CD4-positive, alpha-beta T cell treated with Interferon alpha-2 for 1 hour (primary cell): Measurements from ENCODE around the gene GOLGA8A.
"Not testable (repeated sequence)": the region's sequence is repeated elsewhere in the genome, so short reads cannot be mapped to it uniquely, and the experiment has no call there.

ENCODE experiments used
- DNase-seq, 2 donors: peaks; one replicate each; pipeline ENCODE4 v3.0.0-alpha.2; 2020 to 2022

The GOLGA8A gene, protein sequence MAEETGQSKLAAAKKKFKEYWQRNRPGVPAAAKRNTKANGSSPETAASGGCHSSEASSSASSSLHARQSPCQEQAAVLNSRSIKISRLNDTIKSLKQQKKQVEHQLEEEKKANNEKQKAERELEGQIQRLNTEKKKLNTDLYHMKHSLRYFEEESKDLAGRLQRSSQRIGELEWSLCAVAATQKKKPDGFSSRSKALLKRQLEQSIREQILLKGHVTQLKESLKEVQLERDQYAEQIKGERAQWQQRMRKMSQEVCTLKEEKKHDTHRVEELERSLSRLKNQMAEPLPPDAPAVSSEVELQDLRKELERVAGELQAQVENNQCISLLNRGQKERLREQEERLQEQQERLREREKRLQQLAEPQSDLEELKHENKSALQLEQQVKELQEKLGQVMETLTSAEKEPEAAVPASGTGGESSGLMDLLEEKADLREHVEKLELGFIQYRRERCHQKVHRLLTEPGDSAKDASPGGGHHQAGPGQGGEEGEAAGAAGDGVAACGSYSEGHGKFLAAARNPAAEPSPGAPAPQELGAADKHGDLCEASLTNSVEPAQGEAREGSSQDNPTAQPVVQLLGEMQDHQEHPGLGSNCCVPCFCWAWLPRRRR

DNA sequence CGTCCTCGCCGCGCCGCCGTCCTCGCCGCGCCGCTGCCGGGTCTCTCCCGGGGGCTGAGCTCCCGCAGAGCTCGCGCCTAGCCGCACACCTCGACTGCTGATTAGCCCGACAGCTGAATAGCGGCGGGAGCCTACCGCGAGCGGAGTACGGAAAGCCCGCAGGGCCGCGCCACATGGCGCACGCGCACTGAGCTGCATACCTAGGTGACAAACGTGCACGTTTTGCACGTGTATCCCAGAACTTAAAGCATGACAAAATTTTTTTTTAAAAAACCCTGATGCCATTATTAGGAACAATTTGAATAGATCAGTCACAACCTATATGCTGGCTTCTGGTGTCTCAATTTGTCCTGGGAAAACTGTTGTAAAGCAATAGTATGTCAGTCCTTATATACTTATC lies at the start of gene GOLGA8A:
GOLGA8A (minus strand) TSS at position 122 of the 400 bp plus-strand sequence. CDS start 48,117 bp downstream, outside the sequence.
- DNase-seq, result peak; percentile 84 to 90

DNA sequence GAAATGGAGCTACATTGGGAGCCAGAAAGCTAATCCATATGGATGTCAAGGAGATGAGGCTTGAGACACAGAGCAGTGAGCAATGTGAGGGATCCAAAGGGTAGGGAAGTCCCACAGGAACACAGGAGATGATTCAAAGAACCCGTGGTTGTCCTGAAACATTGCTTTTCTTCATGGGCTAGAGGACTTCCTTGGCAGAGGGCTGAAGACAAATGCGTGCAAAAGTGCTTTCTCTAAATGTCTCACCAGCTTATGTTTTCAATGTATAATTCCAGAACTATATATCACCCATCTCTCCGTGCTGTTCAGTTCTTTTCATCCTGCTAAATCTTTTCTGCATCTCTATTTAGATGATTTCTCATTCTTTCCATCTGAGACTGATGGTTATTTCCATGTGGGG lies 46.0 kb upstream of the GOLGA8A start:
- no peak for DNase-seq

DNA sequence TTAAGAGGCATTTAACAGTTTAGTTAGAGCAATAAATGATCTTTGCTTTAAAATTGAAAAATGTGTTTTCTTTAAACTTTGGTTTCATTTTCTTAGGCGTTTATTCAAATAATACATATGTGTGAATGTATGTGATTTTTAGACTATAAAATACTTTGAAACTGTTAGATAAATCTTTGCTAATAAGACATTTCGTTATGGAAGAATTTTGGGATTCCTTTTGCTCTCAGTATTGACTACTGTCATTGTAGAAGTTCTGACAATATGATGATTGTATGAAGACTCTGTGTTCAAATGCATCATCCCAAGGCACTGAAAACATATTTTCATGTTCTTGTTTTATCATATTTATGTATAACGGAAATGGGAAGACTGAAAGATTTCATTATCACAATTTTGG lies 43.8 kb upstream of the GOLGA8A start:
- no peak for DNase-seq

DNA sequence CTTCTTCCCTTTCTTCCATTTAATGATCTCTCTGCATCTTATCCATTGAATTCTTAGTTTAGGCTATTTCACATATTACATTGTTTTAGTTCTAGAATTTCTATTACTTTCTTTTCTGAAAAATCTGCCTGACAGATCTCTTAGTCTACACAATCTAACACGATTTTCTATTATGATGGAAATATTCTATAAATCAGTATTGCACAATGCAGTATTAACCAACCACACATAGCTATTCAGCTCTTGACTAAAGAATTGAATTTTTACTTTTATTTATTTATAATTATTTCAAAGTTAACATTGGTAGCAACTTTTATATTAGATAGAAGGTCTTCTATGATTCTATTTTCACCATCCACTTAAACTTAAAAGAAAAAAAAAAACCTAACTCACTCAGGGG lies 36.2 kb upstream of the GOLGA8A start:
- DNase-seq, result no peak

DNA sequence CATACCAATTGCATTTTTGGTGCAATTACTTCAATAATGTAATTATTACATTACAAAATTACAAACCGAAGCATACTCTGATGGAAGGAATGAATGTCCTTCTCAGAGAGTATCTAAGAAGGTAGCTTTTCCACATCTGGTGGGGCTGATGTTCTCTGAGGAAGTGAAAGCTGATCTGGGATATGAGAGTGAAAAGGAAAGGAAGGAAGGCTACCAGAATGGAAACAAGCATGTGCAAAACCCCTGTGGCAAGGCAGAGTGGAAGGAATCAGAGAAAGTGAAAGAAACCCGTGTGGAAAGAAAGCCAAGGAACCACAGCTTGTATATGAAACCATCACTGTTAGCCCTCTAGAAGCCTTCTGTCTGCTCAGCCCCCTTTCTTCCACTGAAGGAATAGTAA lies 35.3 kb upstream of the GOLGA8A start:
- DNase-seq, result no peak

DNA sequence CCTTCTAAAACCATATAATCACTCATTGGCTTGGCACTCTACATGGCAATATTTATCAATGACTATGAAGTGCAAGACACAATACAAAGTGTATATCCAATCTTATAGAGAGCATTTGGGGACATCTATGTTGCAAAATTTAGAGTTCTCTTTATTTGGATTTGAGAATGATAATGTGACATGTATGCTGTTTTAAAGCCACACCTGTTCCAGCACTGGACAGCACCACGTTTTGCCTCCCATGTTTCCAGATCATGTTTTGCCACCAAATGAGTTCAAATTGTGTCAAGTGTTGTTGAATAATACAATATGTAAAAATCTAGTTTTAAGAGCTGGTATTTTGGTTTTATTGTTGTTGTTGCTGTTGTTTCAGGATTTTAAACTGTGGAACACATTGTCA lies 33.3 kb upstream of the GOLGA8A start:
- no peak for DNase-seq

DNA sequence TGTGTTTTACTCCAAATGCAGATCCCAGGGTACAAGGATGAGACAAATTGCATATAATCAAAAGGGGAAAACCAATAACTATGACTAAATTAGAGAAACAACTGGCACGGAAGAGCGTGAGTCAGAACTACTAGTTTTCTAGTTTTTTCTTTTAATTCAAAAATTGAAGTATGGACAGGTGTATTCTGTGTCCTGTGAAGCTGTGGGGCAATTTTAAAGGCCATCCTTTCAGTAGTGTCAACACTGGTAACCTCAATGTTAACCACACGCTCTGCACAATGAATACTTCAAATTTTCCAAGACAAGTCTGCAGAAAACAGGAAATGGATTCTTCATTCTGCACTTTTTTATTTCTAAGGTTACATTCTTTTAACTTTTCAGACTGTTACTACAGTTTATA lies 32.5 kb upstream of the GOLGA8A start:
- DNase-seq, result no peak

DNA sequence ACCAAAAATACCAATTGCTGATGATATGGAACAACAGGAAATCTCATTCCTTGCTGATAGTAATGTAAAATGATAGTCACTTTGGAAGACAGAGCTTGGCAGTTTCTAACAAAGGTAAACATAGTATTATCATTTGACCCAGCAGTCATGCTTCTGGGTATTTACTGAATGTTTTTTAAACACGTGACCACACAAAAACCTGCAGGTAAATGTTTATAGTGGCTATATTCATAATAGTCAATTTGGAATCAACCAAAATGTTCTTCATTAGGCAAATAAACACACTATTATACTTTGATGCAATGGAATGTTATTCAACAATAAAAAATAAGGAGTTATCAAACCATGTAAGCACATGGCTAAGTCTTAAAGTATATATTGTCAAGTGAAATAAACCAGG lies 24.1 kb upstream of the GOLGA8A start:
- DNase-seq, result no peak

DNA sequence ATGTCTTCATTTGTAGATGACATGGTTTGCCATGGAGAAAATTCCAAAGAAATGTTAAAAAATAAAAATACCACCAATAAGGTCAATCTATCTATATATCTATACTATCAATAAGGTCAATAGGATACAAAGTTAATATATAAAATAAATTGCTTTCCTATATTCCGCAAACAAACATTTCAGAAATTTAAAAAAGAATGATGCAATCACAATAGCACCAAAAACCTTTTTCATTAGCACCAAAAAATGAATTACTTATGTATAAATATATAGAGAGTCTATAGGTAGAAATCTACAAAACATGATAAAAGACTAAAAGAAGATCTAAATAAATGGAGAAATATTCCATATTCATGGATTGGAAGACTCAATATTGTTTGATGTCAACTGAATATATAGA lies 22.8 kb upstream of the GOLGA8A start:
- DNase-seq, result no peak

DNA sequence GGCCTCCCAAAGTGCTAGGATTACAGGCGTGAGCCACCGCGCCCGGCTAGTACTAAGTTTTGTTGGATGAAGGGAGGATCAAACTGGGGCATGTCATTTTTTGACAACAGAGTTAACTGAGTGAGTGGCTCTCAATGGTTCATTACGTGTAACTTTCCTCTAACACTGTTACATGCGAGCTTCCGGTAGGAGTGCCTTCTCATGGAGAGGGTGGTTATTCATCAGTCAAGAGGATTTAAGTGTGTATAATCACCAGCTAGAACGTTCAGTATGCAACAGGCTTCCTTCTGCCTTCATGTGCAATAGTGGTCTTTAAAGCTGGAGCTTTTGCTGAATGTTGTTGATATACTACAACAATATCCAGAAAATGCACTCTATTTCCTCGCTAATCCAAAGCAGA lies 19.1 kb upstream of the GOLGA8A start:
- DNase-seq, result no peak

DNA sequence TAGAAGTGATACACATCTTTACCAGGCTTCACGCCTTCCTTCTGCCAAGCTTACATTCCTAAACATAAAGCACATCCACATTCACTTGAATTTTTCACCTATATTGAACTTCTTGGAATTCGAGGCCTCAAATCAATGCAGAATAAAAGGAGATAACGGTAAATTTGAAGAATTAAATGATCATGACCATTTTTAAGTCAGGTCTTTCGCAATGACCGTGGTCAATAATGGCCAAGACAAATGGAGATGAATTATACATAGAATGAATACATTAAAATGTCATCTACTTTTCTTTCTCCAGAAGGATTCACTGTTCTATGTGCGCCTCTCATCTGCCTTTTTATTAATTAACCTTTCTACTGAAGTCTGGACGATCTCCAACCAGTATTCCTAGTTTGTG lies 5.3 kb upstream of the GOLGA8A start:
- DNase-seq, result no peak

DNA sequence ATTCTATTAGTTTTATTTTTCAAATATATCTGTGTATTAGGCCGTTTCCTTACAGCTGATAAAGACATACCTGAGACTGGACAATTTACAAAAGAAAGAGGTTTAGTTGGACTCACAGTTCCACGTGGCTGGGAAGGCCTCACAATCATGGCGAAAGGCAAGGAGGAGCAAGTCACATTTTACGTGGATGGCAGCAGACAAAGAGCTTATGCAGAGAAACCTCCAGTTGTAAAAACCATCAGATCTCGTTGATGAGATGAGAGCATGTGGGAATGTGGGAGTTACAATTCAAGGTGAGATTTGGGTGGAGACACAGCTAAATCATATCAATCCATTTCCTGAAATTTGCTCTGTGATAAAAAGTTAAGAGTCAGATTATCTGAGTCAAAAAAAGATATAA lies 2.3 kb upstream of the GOLGA8A start:
- no peak for DNase-seq

DNA sequence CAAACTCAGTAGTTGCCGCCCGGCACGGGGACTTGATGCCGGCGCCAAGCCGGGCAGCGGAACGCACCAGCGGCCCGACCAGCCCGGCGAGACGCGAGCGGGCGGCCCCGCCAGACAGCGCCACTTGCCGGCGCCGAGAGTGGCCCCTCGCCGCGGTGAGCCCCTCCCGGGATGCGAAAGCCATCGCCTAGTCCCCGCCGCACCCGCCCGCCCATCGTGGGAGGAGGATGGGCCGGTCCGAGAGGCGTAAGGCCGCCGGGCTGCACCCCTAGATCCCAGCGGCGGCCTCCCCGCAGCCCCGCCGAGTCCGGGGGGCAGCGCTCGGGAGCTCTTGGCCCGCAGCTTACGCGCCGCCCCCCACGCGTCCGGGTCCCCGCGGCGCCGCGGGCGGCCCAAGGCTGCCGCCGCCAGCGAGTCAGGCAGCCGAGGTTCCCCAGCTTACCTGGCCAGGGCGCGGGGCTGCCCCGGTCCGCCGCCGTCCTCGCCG lies 609 bp downstream of the GOLGA8A start:
- DNase-seq, result peak; percentile 16 to 56

DNA sequence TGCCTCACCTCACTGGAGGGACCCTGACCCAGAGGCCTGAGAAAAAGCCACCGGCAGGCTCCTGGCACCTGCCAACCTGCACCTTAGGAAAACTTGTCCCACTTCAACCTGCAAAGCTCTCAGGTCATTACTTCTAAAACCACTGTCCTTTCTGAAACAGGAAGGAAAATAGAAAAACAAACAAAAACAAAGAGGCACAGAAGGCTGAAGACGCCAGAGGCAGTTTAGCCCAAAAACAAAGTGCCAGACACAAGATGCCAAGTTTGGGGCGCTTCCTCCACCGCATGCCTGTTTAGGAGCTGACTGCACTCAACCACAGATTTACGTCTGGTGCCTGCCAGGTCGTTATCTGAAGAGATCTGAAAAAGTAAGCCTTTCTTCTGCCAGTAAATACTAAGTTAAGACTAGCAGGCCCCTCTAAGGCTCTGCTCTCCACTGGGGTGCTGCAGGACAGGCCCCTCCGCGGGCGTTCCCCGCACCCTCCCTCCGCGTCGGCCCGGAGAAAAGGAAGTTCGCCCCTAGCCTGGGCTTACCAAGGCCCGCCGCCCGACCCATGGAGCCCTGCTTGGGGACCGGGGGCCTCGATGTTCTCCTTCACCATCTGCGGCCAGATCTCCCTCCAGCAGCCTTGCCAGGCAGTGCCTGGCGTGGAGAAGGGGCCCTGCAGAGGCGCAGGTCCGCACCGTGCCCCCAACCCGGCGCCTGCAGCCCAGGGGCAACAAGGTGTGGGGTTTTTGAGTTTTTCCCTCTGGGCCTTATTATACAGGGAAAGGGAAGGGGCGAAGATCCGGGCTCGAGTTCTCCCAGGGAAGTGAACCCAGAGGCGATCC lies 1.3 kb downstream of the GOLGA8A start:
- DNase-seq, result peak in 1 of 2 donors; percentile 29

DNA sequence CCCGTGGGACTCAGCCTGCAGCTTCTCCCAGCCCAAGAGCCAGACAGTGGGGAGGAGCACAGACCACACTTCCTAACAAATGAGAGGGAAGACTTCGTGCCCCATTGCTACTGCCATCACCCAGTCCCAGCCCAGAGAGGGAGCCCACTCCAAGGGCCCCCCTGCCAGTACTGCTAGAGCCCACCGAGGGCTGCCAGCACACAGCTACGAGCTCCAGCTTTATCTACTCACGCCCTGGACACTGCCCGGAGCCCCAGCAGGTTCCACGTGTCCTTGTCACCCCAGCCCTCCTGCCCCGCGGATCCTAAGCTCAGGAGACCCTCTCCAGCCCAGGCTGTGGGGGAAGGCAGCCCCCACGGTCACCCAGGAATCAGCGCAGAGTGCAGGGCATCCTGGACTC lies 1.9 kb downstream of the GOLGA8A start:
- no peak for DNase-seq

DNA sequence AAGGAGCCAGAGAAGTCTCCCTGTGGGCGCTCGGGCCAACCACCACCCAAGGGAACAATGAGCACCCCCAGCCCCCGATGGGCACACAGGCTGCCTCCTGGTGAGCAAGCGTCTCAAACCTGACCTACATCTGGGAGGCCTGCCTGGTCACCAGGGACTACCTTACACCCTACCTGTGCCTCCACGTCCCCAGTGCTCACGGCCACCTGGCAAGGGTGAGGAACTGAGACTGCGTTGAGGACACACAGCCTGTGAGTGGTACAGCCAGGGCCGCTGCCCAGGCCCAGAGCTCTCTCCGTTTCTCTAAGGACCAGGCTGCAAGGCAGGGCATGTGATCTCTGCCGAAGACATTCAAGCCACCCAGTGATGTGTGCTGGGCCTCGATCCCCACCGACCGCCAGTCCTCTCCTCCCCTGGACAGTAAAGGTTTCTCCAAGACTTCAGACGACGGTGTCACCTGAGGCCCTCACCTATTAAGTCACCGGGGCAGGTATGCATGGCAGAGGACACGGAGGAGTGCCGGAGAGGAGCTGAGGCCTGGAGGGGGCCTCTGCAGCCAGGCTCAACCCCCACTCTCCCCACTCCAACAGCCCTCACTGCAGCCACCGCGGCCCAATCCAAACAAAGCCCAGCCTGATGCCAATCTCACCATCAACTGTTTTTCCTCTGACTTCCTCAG lies 2.8 kb downstream of the GOLGA8A start:
- DNase-seq, result no peak

DNA sequence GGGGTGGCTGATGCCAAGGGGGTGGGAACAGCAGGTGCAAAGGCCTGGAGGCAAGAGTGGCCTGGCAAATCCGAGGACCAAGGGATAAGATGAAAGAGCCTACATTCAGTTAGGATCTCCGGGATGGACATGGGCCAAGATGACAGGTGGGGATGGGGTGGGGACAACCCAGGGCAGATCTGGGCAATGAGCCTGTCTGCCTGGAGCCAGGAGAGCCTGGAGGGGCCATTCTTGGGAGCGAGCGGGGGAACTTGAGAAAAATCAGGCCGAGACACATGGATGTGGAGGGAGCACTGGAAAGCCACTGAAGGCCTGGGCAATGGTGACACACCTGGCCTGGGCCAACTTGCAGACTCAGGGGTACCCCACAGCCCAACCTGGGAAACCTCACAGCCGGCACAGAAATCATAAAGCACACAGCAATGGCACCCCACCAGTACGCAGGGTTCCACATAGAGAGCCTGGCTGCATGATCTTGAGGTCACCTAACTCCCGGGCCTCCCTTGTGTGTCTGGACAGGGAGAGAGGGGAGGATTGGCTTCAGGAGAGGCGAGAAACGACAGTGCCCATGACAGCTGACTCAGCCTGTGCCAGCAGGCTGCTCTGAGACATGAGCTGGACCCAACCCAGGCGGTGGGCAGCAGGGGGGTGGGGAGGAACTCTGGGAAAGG lies 3.5 kb downstream of the GOLGA8A start:
- DNase-seq, result not testable (repeated sequence)

DNA sequence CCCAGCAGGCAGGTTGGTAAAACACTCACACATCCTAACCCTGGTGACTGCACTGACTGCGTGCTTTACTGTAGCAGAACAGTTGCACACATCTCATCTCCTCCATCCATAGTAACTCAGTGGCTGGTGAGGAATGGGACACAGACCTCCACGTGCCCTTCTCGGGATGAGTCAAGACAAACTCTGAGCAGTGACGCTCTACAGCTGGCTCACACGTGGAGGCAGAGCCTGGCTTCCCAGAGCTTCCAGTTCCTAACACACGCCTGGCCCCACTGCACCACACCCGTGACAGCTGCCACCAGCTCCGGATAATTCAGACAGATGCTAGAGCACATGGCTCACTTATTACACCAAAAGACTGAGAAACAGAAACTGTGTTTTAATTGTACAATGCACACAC lies 7.0 kb downstream of the GOLGA8A start:
- DNase-seq, result not testable (repeated sequence)

DNA sequence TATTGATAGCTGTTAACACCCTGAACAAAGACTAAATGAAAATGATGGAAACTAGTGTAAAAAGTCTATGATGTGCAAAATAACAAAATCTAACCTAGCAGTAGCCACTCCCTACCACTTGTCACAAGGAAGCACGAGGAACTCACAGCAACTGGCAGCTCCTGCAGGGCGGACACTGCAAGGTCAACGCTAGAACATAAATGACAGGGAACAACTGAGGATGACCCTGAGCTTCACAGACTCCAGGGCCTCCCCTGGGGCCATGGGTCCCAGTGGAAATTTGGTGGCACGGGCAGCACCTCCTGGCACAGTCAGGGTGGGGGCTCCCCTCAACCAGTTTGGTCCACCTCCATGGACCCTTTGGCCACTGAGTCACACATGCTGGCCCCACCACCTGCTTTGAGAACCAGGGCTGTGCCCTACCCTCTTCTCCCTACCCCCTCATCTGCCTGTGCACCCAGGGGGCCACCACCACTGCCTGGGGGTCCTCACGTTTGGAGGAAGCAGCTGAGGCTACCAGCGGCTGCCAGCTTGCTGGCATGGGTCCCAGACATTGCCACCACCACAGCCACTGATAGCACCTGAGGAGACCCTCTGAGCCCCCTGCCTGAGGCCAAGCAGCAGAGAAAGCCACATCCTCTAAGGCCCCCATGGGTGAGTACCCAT lies 14.1 kb downstream of the GOLGA8A start:
- not testable (repeated sequence) for DNase-seq

DNA sequence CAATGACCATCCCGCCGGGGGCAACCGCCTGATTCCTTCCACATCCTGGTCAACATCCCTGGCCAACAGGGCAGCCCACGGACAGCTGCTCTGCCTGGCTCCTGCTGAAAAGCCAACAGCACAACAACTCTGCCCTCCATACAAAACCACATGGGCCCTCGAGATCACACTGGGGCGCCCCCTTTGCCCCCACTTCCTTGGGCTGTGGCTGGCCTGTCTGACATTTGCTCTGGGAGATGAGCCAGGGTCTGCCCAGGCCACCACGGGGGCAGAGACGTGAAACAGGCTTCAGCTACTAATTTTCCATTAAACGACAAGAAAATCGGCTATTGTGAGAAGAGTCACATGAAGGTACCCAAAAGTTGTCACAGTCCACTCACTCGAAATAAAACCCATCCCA lies 16.7 kb downstream of the GOLGA8A start:
- not testable (repeated sequence) for DNase-seq

DNA sequence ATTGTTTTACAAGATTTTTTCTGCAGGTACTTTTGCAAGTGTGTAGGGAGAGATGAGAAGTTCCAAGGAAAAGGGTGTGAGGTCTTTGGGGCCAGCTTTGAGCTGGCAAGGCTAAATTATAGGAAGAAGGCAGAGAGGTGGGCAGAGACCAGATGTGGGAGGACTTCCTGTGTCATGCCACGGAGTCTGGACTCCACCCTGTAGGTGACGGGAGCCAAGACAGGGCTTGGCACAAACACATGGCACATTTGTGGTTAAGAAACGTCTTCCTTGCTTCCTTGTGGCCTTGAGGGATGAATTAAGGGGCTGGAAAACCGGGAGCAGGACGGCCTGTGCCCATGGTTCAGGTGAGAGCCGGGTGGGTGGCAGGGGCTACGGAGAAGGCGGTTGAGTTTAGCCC lies 19.2 kb downstream of the GOLGA8A start:
- not testable (repeated sequence) for DNase-seq

DNA sequence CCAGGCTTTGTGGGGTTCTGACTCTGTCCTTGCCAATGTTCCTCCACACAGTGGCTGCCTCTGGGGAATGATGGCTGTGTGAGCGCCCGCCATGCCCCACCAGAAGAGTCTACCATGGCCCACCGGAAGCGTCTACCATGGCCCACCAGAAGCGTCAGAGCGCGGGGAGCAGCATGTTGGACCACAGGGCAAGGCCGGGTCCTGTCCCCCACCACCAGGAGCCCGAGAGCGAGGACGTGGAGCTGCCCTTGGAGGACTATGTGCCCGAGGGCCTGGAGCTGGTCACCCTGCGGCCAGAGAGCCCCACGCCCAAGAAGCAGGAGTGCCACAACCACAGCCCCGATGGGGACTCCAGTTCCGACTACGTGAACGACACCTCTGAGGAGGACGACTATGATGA lies 28.1 kb downstream of the GOLGA8A start:
- not testable (repeated sequence) for DNase-seq
